ENCODE data around the gene SCAF11. TPM values are rescaled to one million over a fixed set of nuclear protein-coding genes. Genes with fewer than 3 reads are reported as not detected.

The SCAF11 gene
- total RNA-seq, 4 donors from 2014 or later, result 109 to 144 (median 135) TPM

GRCh38 chr12:45974171-45974719 lies 16.1 kb downstream of the SCAF11 start:
- TF ChIP-seq POLR2A (IDR thresholded peaks at IDR 0.05) (no peak), CTCF (IDR thresholded peaks at IDR 0.05) (no peak)
- intact Hi-C loops (cut with DNase I; ENCODE audit: low total_unique reads), result no loop called here
- H3K4me3 ChIP-seq (ENCODE audit: low read depth, poor library complexity, severe bottlenecking), result no peak overlapping the region
- DNase-seq (ENCODE audit: low spot score in 2 of 2), result no peak

- WGBS, 2 donors, result 51 to 74% methylated on average over 2 of the region's 2 CpGs
Measured at GRCh38 chr12:45973526-45973925, 16.8 kb downstream of the SCAF11 start.

GRCh38 chr12:45970391-45970790 lies 20.0 kb downstream of the SCAF11 start:
- TF ChIP-seq CTCF (IDR thresholded peaks at IDR 0.05), result no peak
- no peak for TF ChIP-seq POLR2A (IDR thresholded peaks at IDR 0.05)
- DNase-seq (ENCODE audit: low spot score in 2 of 2), result no peak
- H3K4me3 ChIP-seq (ENCODE audit: low read depth, poor library complexity, severe bottlenecking), result no peak overlapping the region
- intact Hi-C loops (cut with DNase I; ENCODE audit: low total_unique reads), result no loop called here
- WGBS, 2 donors, result 100% methylated on average over 1 of the region's 1 CpG

More at GRCh38 chr12:45973526-45973925, 16.8 kb downstream of the SCAF11 start:
- intact Hi-C loops (cut with DNase I; ENCODE audit: low total_unique reads), result no loop called here
- DNase-seq (ENCODE audit: low spot score in 2 of 2), result no peak
- no peak overlapping the region for H3K4me3 ChIP-seq (ENCODE audit: low read depth, poor library complexity, severe bottlenecking)
- no peak for TF ChIP-seq POLR2A (IDR thresholded peaks at IDR 0.05)
- no peak for TF ChIP-seq CTCF (IDR thresholded peaks at IDR 0.05)

GRCh38 chr12:45969084-45969483 lies 21.3 kb downstream of the SCAF11 start:
- H3K4me3 ChIP-seq (ENCODE audit: low read depth, poor library complexity, severe bottlenecking), result no peak overlapping the region
- 70 to 80% methylated on average over 2 of the region's 2 CpGs for WGBS, 2 donors
- TF ChIP-seq POLR2A (IDR thresholded peaks at IDR 0.05), result no peak
- TF ChIP-seq CTCF (IDR thresholded peaks at IDR 0.05), result no peak
- no peak for DNase-seq (ENCODE audit: low spot score in 2 of 2)
- intact Hi-C loops (cut with DNase I; ENCODE audit: low total_unique reads), result no loop called here

GRCh38 chr12:45966486-45966885 lies 23.9 kb downstream of the SCAF11 start:
- intact Hi-C loops (cut with DNase I; ENCODE audit: low total_unique reads), result no loop called here
- H3K4me3 ChIP-seq (ENCODE audit: low read depth, poor library complexity, severe bottlenecking), result no peak overlapping the region
- TF ChIP-seq CTCF (IDR thresholded peaks at IDR 0.05) (no peak), POLR2A (IDR thresholded peaks at IDR 0.05) (no peak)
- DNase-seq (ENCODE audit: low spot score in 2 of 2), result no peak
- 17 to 39% methylated on average over 1 of the region's 1 CpG for WGBS, 2 donors
